ENCODE measurements around the gene PKD1L1.

PKD1L1 gene

GRCh38 chr7:47791682-47792081, 156.6 kb downstream of the PKD1L1 start:
- TF ChIP-seq, protein P1, sequence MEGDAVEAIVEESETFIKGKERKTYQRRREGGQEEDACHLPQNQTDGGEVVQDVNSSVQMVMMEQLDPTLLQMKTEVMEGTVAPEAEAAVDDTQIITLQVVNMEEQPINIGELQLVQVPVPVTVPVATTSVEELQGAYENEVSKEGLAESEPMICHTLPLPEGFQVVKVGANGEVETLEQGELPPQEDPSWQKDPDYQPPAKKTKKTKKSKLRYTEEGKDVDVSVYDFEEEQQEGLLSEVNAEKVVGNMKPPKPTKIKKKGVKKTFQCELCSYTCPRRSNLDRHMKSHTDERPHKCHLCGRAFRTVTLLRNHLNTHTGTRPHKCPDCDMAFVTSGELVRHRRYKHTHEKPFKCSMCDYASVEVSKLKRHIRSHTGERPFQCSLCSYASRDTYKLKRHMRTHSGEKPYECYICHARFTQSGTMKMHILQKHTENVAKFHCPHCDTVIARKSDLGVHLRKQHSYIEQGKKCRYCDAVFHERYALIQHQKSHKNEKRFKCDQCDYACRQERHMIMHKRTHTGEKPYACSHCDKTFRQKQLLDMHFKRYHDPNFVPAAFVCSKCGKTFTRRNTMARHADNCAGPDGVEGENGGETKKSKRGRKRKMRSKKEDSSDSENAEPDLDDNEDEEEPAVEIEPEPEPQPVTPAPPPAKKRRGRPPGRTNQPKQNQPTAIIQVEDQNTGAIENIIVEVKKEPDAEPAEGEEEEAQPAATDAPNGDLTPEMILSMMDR (conservative IDR thresholded peaks at IDR 0.05), result no peak
- H3K27ac ChIP-seq, result no peak overlapping the region

DNA sequence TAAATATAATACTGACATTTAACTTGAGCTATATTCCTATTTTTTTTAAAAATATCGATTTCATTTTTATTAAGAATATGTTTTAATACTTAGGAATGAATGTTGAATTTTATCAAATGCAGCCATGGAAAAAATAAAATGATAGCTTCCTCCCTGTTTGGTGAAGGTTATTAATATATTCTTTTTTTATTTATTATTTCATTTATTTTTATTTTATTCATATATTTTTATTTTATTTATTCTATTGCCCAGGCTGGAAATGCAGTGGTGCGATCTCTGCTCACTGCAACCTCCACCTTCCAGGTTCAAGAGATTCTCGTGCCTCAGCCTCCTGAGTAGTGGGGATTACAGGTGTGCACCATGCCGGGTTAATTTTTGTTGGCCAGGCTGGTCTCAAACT, 160.2 kb downstream of the PKD1L1 start:
- no peak overlapping the region for H3K27ac ChIP-seq
- TF ChIP-seq, protein P1 (conservative IDR thresholded peaks at IDR 0.05), result no peak

- H3K27ac ChIP-seq, result no peak overlapping the region
- TF ChIP-seq, protein P1 (conservative IDR thresholded peaks at IDR 0.05), result no peak
Observed at GRCh38 chr7:47787249-47788069, 160.8 kb downstream of the PKD1L1 start.

GRCh38 chr7:47786557-47787248, 161.6 kb downstream of the PKD1L1 start:
- no peak overlapping the region for H3K27ac ChIP-seq
- TF ChIP-seq, protein P1 (conservative IDR thresholded peaks at IDR 0.05), result no peak

DNA sequence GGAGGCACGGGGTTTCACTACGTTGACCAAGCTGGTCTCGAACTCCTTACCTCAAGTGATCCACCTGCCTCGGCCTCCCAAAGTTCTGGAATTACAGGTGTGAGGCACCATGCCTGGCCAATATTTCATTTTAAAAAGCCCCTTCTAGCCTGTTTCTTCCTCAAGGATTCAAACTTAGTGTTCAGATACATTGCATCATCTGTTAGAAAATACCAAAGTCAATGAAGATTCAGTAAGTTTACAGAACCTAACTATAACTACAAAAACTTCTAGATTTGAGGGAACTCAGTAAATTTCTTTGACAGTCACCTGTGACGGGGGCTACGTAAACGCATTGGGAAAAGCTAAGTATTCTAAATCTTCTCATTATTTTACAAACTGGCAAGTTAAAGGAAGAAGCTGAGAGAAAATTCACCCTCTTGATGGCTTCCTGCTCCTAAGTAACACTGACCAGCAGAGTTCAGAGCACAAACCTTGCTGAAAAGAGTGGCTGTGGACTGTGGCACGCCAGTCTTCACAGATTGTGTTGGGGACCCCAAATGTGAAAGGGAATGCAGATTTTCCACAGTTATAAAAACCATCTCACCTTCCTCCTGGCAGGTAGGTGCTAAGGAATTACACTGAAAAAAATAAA, 162.2 kb downstream of the PKD1L1 start:
- TF ChIP-seq, protein P1 (conservative IDR thresholded peaks at IDR 0.05), result no peak
- H3K27ac ChIP-seq, result no peak overlapping the region

GRCh38 chr7:47783456-47784223, 164.6 kb downstream of the PKD1L1 start:
- no peak overlapping the region for H3K27ac ChIP-seq
- TF ChIP-seq, protein P1 (conservative IDR thresholded peaks at IDR 0.05), result no peak

All from VCaP (cell line).